HepG2 (cell line): ENCODE measurements around the gene UBP1. TPM values are rescaled to one million over a fixed set of nuclear protein-coding genes. Genes with fewer than 3 reads are reported as not detected.

Source experiments
- ATAC-seq: fragments of 200-7000 bp; cut with Tn5 transposase; 3 replicates; pipeline ENCODE4 v1.9.1; 2020; ENCODE audit warnings: mild to moderate bottlenecking, moderate library complexity
- BruUV-seq: library from RNA; stranded (reverse); fragments of 400-500 nt; replicated peaks from 2 replicates; lab custom pipeline; 2021; lab: Mats Ljungman, UMichigan
- CTCF ChIA-PET: fragments of 300-600 bp; formaldehyde crosslinking; extraction: SDS; loops from one replicate; lab custom pipeline; 2021; ENCODE audit warnings: low total read pairs, inconsistent platforms, low intra/inter-chr PET ratio; lab: Yijun Ruan, JAX
- POLR2A ChIA-PET: fragments of 350-600 bp; sonication (Branson Sonifier 250); formaldehyde crosslinking; loops from one replicate; lab custom pipeline; 2020; ENCODE audit warnings: antibody characterized with exemption, inconsistent platforms; lab: Yijun Ruan, JAX
- DNase-seq: peaks from one replicate; pipeline ENCODE4 v3.0.0-alpha.2; 2015; ENCODE audit warnings: low spot score
- FAIRE-seq: peaks from 3 replicates; lab custom pipeline; 2011; peaks lifted over from hg19 to GRCh38; lab: Jason Lieb, UNC
- H2AFZ ChIP-seq: one replicate; pipeline ENCODE4 v1.6.1; 2011; ENCODE audit warnings: low read length, inconsistent platforms
- H3K27ac ChIP-seq: fragments of 300-600 bp; 3 replicates; pipeline ENCODE4 v1.8.0; 2011; ENCODE audit warnings: mixed run types, mild to moderate bottlenecking, mixed read lengths, low read length, inconsistent platforms; ENCODE audit not compliant: insufficient read depth; ENCODE audit errors: extremely low read length
- H3K27me3 ChIP-seq, 2 experiments: fragments of 200-600 bp in 1 of 2; 2 replicates in 1 of 2; 3 replicates in 1 of 2; pipeline versions ENCODE4 v1.6.0 to v1.8.0; 2011; ENCODE audit warnings: low read length in 2 of 2, mild to moderate bottlenecking in 2 of 2, moderate library complexity in 2 of 2, inconsistent platforms in 1 of 2; ENCODE audit not compliant: insufficient read depth in 2 of 2, control insufficient read depth in 1 of 2
- H3K36me3 ChIP-seq, 2 experiments: fragments of 200-600 bp in 1 of 2; replicated peaks in 1 of 2; 2 replicates in 1 of 2; 3 replicates in 1 of 2; pipeline versions ENCODE4 v1.5.1 to v1.8.0; 2011; ENCODE audit warnings: low read length in 2 of 2, inconsistent platforms in 1 of 2; ENCODE audit not compliant: insufficient read depth in 2 of 2, control insufficient read depth in 1 of 2
- H3K4me1 ChIP-seq: 2 replicates; pipeline ENCODE4 v1.5.1; 2012; ENCODE audit warnings: low read length, inconsistent platforms; ENCODE audit not compliant: insufficient read depth
- H3K4me2 ChIP-seq: 2 replicates; pipeline ENCODE4 v1.6.0; 2011; ENCODE audit warnings: low read depth, low read length, inconsistent platforms
- H3K4me3 ChIP-seq, 3 experiments: fragments of 200-600 bp in 1 of 3; sonication (generic), shearing (Covaris generic) in 1 of 3; replicated peaks in 1 of 3; 2 replicates each; pipeline ENCODE4 v1.5.1; 2011 to 2016; ENCODE audit warnings: low read length in 3 of 3, inconsistent platforms in 2 of 3, low read depth in 2 of 3, mild to moderate bottlenecking in 2 of 3, control low read depth in 1 of 3, mixed read lengths in 1 of 3; ENCODE audit not compliant: insufficient read depth in 1 of 3
- H3K79me2 ChIP-seq: one replicate; pipeline ENCODE4 v1.6.1; 2011; ENCODE audit warnings: low read length, inconsistent platforms; ENCODE audit not compliant: insufficient read depth
- H3K9ac ChIP-seq: 2 replicates; pipeline ENCODE4 v1.6.0; 2011; ENCODE audit warnings: mild to moderate bottlenecking, low read depth, low read length, inconsistent platforms; ENCODE audit not compliant: insufficient read depth
- H3K9me3 ChIP-seq: 2 replicates; pipeline ENCODE4 v1.5.1; 2012; ENCODE audit warnings: mild to moderate bottlenecking, low read length
- H4K20me1 ChIP-seq: 2 replicates; pipeline ENCODE4 v1.6.0; 2011; ENCODE audit warnings: inconsistent platforms, mild to moderate bottlenecking, low read length, moderate library complexity; ENCODE audit not compliant: insufficient read depth
- GPN1 ChIP-seq: sonication (generic); formaldehyde crosslinking; IDR thresholded peaks from 2 replicates; pipeline ENCODE4 v1.5.1; 2020; ENCODE audit warnings: missing genetic modification reagents, borderline replicate concordance
- NR2F6 ChIP-seq, 2 experiments: IDR thresholded peaks; 2 replicates each; pipeline ENCODE4 v1.6.1; 2016; ENCODE audit warnings: antibody characterized with exemption in 1 of 2, mild to moderate bottlenecking in 1 of 2
- RBFOX2 ChIP-seq: fragments of 200-400 bp; formaldehyde crosslinking; IDR thresholded peaks from 2 replicates; pipeline ENCODE4 v1.6.1; 2017; ENCODE audit warnings: low read depth, mild to moderate bottlenecking, low read length
- RBM39 ChIP-seq: fragments of 200-400 bp; formaldehyde crosslinking; IDR thresholded peaks from one replicate; pipeline ENCODE4 v1.6.1; 2018; ENCODE audit warnings: antibody characterized with exemption, mild to moderate bottlenecking, low read depth, low read length; ENCODE audit not compliant: poor library complexity, severe bottlenecking
- SATB2 ChIP-seq: sonication (generic); formaldehyde crosslinking; IDR thresholded peaks from 2 replicates; pipeline ENCODE4 v1.5.0; 2020; ENCODE audit warnings: missing genetic modification reagents
- WGBS: methylation state at CpG from one replicate; pipeline ENCODE4 v1.1.6; 2017; ENCODE audit warnings: low lambda C conversion rate; 5-methylcytosine and 5-hydroxymethylcytosine counted together
- in situ Hi-C: cut with HindIII; loops from 2 replicates; pipeline ENCODE4 v1.10.0; 2017; ENCODE audit warnings: low pct_unique_long_range_greater_than_20kb; ENCODE audit not compliant: extremely low pct_ligation_motif_present
- intact Hi-C: fragments of 100-400 bp; cut with micrococcal nuclease; formaldehyde crosslinking; loops from one replicate; pipeline ENCODE4 v1.10.0; 2022; ENCODE audit not compliant: unreplicated experiment
- polyA plus RNA-seq, 8 experiments: library from polyadenylated mRNA; depleted of rRNA in 3 of 8; stranded (reverse) in 7 of 8; unstranded in 1 of 8; fragments of >200 nt; fragmentation: Illumina TruSeq in 4 of 8; extraction: Trizol in 4 of 8; gene quantifications; 2 replicates each; pipeline versions ENCODE4 v1.2.1 to v1.2.3, GENCODE V29; 2011 to 2016; ENCODE audit warnings: low read depth in 4 of 8, missing spikeins in 1 of 8, mixed read lengths in 1 of 8; ENCODE audit not compliant: insufficient read depth in 1 of 8
- total RNA-seq, 5 experiments: library from RNA; depleted of rRNA; stranded (reverse); fragments of >200 nt; fragmentation: Illumina TruSeq; extraction: Trizol; gene quantifications; 2 replicates each; pipeline ENCODE4 v1.2.3, GENCODE V29; 2016; ENCODE audit warnings: low read depth in 1 of 5
- TF ChIP-seq, protein P1 (sequence below): IDR thresholded peaks from 2 replicates; pipeline ENCODE4 v1.4.0; 2020; ENCODE audit warnings: mild to moderate bottlenecking, missing genetic modification reagents
- TF ChIP-seq, protein P2 (sequence below): sonication (generic); formaldehyde crosslinking; IDR thresholded peaks from 2 replicates; pipeline ENCODE4 v1.4.0; 2020; ENCODE audit warnings: mild to moderate bottlenecking, missing genetic modification reagents, borderline replicate concordance

The UBP1 gene
- total and polyA plus RNA-seq, 2 of the 13 experiments (the other 11 are each of a cell fraction or from before 2014, with no cell fraction given) = 48.3 to 79.9 TPM

GRCh38 chr3:33401781-33402180 lies 38.4 kb downstream of the UBP1 start:
- no peak for FAIRE-seq
- Histone ChIP-seq H3K4me2 (no peak overlapping the region), H3K36me3 (peaks cover 20 to 90% of the 10 kb centered on the region in 2 experiments), H3K4me1 (no peaks in the 10 kb centered on the region), H3K9ac (no peak overlapping the region), H3K27me3 (no peaks in the 10 kb centered on the region), H3K79me2 (no peaks in the 10 kb centered on the region), H3K9me3 (no peaks in the 10 kb centered on the region), H3K4me3 (no peak overlapping the region), H4K20me1 (no peaks in the 10 kb centered on the region), H2AFZ (no peak overlapping the region)
- in situ Hi-C loops = no loop called here
- ATAC-seq = no peak
- 100% methylated on average over 2 of the region's 2 CpGs for WGBS
- POLR2A ChIA-PET = no interaction called here
- BruUV-seq = no TSS peak
- TF ChIP-seq NR2F6 (IDR thresholded peaks at IDR 0.05) = no peak
- no peak for TF ChIP-seq NR2F6 (CRISPR knock-in tag; IDR thresholded peaks at IDR 0.05)
- no peak for TF ChIP-seq RBFOX2
- no peak for TF ChIP-seq SATB2 (CRISPR knock-in tag)
- TF ChIP-seq, protein P1, sequence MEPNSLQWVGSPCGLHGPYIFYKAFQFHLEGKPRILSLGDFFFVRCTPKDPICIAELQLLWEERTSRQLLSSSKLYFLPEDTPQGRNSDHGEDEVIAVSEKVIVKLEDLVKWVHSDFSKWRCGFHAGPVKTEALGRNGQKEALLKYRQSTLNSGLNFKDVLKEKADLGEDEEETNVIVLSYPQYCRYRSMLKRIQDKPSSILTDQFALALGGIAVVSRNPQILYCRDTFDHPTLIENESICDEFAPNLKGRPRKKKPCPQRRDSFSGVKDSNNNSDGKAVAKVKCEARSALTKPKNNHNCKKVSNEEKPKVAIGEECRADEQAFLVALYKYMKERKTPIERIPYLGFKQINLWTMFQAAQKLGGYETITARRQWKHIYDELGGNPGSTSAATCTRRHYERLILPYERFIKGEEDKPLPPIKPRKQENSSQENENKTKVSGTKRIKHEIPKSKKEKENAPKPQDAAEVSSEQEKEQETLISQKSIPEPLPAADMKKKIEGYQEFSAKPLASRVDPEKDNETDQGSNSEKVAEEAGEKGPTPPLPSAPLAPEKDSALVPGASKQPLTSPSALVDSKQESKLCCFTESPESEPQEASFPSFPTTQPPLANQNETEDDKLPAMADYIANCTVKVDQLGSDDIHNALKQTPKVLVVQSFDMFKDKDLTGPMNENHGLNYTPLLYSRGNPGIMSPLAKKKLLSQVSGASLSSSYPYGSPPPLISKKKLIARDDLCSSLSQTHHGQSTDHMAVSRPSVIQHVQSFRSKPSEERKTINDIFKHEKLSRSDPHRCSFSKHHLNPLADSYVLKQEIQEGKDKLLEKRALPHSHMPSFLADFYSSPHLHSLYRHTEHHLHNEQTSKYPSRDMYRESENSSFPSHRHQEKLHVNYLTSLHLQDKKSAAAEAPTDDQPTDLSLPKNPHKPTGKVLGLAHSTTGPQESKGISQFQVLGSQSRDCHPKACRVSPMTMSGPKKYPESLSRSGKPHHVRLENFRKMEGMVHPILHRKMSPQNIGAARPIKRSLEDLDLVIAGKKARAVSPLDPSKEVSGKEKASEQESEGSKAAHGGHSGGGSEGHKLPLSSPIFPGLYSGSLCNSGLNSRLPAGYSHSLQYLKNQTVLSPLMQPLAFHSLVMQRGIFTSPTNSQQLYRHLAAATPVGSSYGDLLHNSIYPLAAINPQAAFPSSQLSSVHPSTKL (CRISPR knock-in tag) = no peak
- TF ChIP-seq, protein P2, sequence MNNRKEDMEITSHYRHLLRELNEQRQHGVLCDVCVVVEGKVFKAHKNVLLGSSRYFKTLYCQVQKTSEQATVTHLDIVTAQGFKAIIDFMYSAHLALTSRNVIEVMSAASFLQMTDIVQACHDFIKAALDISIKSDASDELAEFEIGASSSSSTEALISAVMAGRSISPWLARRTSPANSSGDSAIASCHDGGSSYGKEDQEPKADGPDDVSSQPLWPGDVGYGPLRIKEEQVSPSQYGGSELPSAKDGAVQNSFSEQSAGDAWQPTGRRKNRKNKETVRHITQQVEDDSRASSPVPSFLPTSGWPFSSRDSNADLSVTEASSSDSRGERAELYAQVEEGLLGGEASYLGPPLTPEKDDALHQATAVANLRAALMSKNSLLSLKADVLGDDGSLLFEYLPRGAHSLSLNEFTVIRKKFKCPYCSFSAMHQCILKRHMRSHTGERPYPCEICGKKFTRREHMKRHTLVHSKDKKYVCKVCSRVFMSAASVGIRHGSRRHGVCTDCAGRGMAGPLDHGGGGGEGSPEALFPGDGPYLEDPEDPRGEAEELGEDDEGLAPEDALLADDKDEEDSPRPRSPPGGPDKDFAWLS (CRISPR knock-in tag) = no peak
- TF ChIP-seq GPN1 (CRISPR knock-in tag) = no peak
- no peak for TF ChIP-seq RBM39
- TF ChIP-seq, all 625 proteins: peak for 0
- intact Hi-C loops = no loop called here
- CTCF ChIA-PET = no interaction called here
- H3K27ac ChIP-seq = no peak overlapping the region
- no peak for DNase-seq
